HG02610 (cell line): ENCODE measurements around the gene HLA-DOA.

ENCODE experiments used
- ATAC-seq: cut with Tn5 transposase; IDR thresholded peaks from one replicate; pipeline ENCODE4 v1.9.1; 2021; ENCODE audit warnings: mild to moderate bottlenecking, moderate library complexity; ENCODE audit not compliant: unreplicated experiment

The HLA-DOA gene

GRCh38 chr6:33008944-33009861 is at the start of gene HLA-DOA:
HLA-DOA (minus strand) TSS chr6:33009591.
- peak; percentile 92 for ATAC-seq

- no peak for ATAC-seq
These were observed 48.1 kb upstream of the HLA-DOA start for GRCh38 chr6:33057222-33058150.

- ATAC-seq = no peak
These were observed 43.8 kb upstream of the HLA-DOA start for GRCh38 chr6:33053230-33053629.

GRCh38 chr6:33052627-33053026 is 43.2 kb upstream of the HLA-DOA start:
- ATAC-seq = no peak

GRCh38 chr6:33050014-33050810 is 40.8 kb upstream of the HLA-DOA start:
- ATAC-seq = no peak

- no peak for ATAC-seq
These were observed 40.1 kb upstream of the HLA-DOA start for GRCh38 chr6:33049323-33050013.

- ATAC-seq = no peak
These were observed 30.8 kb upstream of the HLA-DOA start for GRCh38 chr6:33040157-33040556.

- ATAC-seq = no peak
These were observed 27.1 kb upstream of the HLA-DOA start for GRCh38 chr6:33036535-33036934.

- ATAC-seq = no peak
These were observed 25.2 kb upstream of the HLA-DOA start for GRCh38 chr6:33034554-33034953.

- ATAC-seq = no peak
These were observed 20.9 kb upstream of the HLA-DOA start for GRCh38 chr6:33030245-33030644.

GRCh38 chr6:33029328-33030184 is 20.2 kb upstream of the HLA-DOA start:
- peak; percentile 82 for ATAC-seq

GRCh38 chr6:33028220-33028849 is 18.9 kb upstream of the HLA-DOA start:
- ATAC-seq = no peak

GRCh38 chr6:33024521-33024920 is 15.1 kb upstream of the HLA-DOA start:
- no peak for ATAC-seq

GRCh38 chr6:33023536-33023935 is 14.1 kb upstream of the HLA-DOA start:
- no peak for ATAC-seq

- ATAC-seq = no peak
These were observed 12.5 kb upstream of the HLA-DOA start for GRCh38 chr6:33021917-33022316.

GRCh38 chr6:33019372-33019771 is 10.0 kb upstream of the HLA-DOA start:
- ATAC-seq = no peak

GRCh38 chr6:33018904-33019303 is 9.5 kb upstream of the HLA-DOA start:
- ATAC-seq = no peak

GRCh38 chr6:33018418-33018817 is 9.0 kb upstream of the HLA-DOA start:
- ATAC-seq = no peak
